Measurements from ENCODE around the gene MEF2D. TPM values are rescaled to one million over a fixed set of nuclear protein-coding genes. Genes with fewer than 3 reads are reported as not detected.

Gene MEF2D
- total RNA-seq (100 to 1,000 TPM in 2 of 5 experiments, 10 to 100 TPM in 3; 48.1 to 190 (median 67.7) TPM), polyA plus RNA-seq (10 to 100 TPM in 1 of 2 donors, 1 to 10 TPM in 1; 4.5 to 10.0 TPM), total RNA-seq (130 reads per million, percentile 88 among the genes with 10 or more reads in this experiment)

GRCh38 chr1:156500543-156500792, at the start of gene MEF2D:
Gene MEF2D (minus strand): TSS chr1:156500775. CDS start chr1:156483292, 17,483 bp downstream.
- DNase-seq (no peak), ATAC-seq (no peak)
- Mint-ChIP-seq H3K27ac (peak within 1 kb of the TSS; percentile 93 to 100 (median 99)), H3K27me3 (no peaks in the 10 kb centered on the region), H3K4me1 (peaks cover 55 to 75% (median 70%) of the 10 kb centered on the region in 7 donors), H3K4me3 (peak within 1 kb of the TSS; percentile 88 to 97 (median 92)), H3K9me3 (peaks cover 0 to 6% (median 0%) of the 10 kb centered on the region in 11 donors), H3K36me3 (peaks cover 0 to 22% (median 0%) of the 10 kb centered on the region in 5 donors)
- ChIA-PET CTCF (interaction anchor here (1.3 to 5.0 kb wide), 7 partner anchors 11 to 51 kb away, joined by 4 to 39 read pairs (median 5); no protein-coding TSS in a partner anchor), POLR2A (interaction anchor here (0.9 to 14.4 kb wide), 17 partner anchors 9 to 307 kb away, joined by 3 to 256 read pairs (median 8); partner anchors contain the start of genes ISG20L2, METTL25B, NAXE and PMF1)
- H3K27ac ChIP-seq (ENCODE audit: low read depth, low read length): peak within 1 kb of the TSS; percentile 99
- peaks cover 69 to 70% of the 10 kb centered on the region in 2 donors for H3K4me1 ChIP-seq (ENCODE audit: control insufficient read depth in 2 of 2, insufficient read depth in 2 of 2, low read length in 2 of 2)
- no peaks in the 10 kb centered on the region for H3K9me3 ChIP-seq (ENCODE audit: control insufficient read depth in 2 of 3, low read length in 3 of 3)
- no peaks in the 10 kb centered on the region for H3K27me3 ChIP-seq (ENCODE audit: control insufficient read depth in 2 of 2, insufficient read depth in 2 of 2, low read length in 2 of 2)
- peaks cover 0 to 6% (median 0%) of the 10 kb centered on the region in 3 experiments for H3K36me3 ChIP-seq (ENCODE audit: control insufficient read depth in 2 of 3, insufficient read depth in 3 of 3, low read length in 3 of 3)
- peak within 1 kb of the TSS; percentile 81 for H3K4me3 ChIP-seq (ENCODE audit: low read length)
- intact Hi-C loops (cut with micrococcal nuclease): loop anchor here (1.0 to 10.0 kb wide), 11 partner anchors 8 to 1496 kb away; partner anchors contain the start of genes GPATCH4 (in 1 of the 2), IQGAP3 (in 1 of the 2), ISG20L2 (in 1 of the 2) and LAMTOR2 (in 1 of the 2)

DNA sequence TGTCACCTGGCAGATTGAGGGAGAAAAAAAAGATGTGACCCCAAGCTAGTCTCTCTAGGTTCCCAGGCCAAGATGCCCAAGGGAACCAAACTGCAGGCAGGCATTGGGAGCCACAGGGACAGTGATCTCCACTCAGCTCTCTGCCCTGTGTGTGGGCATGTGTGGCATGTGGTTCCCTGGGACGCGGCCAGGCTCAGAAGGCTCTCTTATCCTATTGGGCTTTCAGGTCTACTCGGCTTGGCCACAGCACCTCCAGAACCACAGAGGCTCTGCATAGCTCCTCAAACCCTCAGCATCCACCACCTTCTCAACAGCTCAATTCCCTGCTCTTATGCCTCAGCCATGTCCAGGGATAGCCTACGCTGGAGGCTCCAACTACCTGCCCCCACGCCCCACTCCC, 49.8 kb upstream of the MEF2D start:
- Histone ChIP-seq H3K4me3 (ENCODE audit: low read length) (no peak overlapping the region), H3K27me3 (ENCODE audit: control insufficient read depth in 2 of 2, insufficient read depth in 2 of 2, low read length in 2 of 2) (no peaks in the 10 kb centered on the region), H3K9me3 (ENCODE audit: control insufficient read depth in 2 of 3, low read length in 3 of 3) (no peaks in the 10 kb centered on the region), H3K4me1 (ENCODE audit: control insufficient read depth in 2 of 2, insufficient read depth in 2 of 2, low read length in 2 of 2) (no peaks in the 10 kb centered on the region), H3K36me3 (ENCODE audit: control insufficient read depth in 2 of 3, insufficient read depth in 3 of 3, low read length in 3 of 3) (no peaks in the 10 kb centered on the region), H3K27ac (ENCODE audit: low read depth, low read length) (no peak overlapping the region)
- peaks cover 0 to 5% (median 4%) of the 10 kb centered on the region in 7 donors for H3K4me1 Mint-ChIP-seq
- ChIA-PET CTCF (no interaction called here), POLR2A (interaction anchor here (0.8 kb wide), 1 partner anchor 11 kb away, joined by 3 read pairs; no protein-coding TSS in a partner anchor)
- H3K4me3 Mint-ChIP-seq: no peak overlapping the region
- ATAC-seq (no peak), DNase-seq (no peak)
- H3K27ac Mint-ChIP-seq: peak overlapping the region in 1 of 9 donors; percentile 47
- H3K36me3 Mint-ChIP-seq: peaks cover 0 to 7% (median 0%) of the 10 kb centered on the region in 5 donors
- H3K9me3 Mint-ChIP-seq: no peaks in the 10 kb centered on the region
- intact Hi-C loops (cut with micrococcal nuclease): no loop called here
- no peaks in the 10 kb centered on the region for H3K27me3 Mint-ChIP-seq

DNA sequence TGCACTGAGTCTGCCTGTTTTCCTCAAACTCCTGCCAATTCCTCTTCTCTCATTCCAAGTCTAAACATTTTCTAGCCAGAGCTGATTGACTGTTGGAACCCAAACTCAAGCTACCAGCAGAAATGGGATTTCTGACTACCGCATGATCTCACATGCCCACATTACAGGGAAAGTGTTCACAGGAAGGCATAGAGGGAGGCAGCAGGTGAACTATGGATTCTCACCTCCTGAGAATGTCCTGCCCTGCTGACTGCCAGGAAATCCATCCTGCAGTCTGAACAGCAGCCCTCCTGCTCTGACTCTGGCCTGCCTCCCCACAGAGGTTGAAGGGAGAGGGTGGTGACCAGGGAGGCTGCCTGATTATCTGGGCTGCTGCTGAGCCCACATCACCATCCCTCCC, 49.3 kb upstream of the MEF2D start:
- Mint-ChIP-seq H3K4me1 (peaks cover 0 to 5% (median 4%) of the 10 kb centered on the region in 7 donors), H3K27me3 (no peaks in the 10 kb centered on the region), H3K27ac (peak overlapping the region in 1 of 9 donors; percentile 63), H3K36me3 (peaks cover 0 to 7% (median 0%) of the 10 kb centered on the region in 5 donors), H3K4me3 (no peak overlapping the region), H3K9me3 (no peaks in the 10 kb centered on the region)
- Histone ChIP-seq H3K27ac (ENCODE audit: low read depth, low read length) (no peak overlapping the region), H3K4me1 (ENCODE audit: control insufficient read depth in 2 of 2, insufficient read depth in 2 of 2, low read length in 2 of 2) (no peaks in the 10 kb centered on the region), H3K36me3 (ENCODE audit: control insufficient read depth in 2 of 3, insufficient read depth in 3 of 3, low read length in 3 of 3) (no peaks in the 10 kb centered on the region), H3K27me3 (ENCODE audit: control insufficient read depth in 2 of 2, insufficient read depth in 2 of 2, low read length in 2 of 2) (no peaks in the 10 kb centered on the region), H3K9me3 (ENCODE audit: control insufficient read depth in 2 of 3, low read length in 3 of 3) (no peaks in the 10 kb centered on the region), H3K4me3 (ENCODE audit: low read length) (no peak overlapping the region)
- ATAC-seq: no peak
- ChIA-PET POLR2A (interaction anchor here (0.8 kb wide), 1 partner anchor 11 kb away, joined by 3 read pairs; no protein-coding TSS in a partner anchor), CTCF (no interaction called here)
- intact Hi-C loops (cut with micrococcal nuclease): loop anchor here in 1 of 2 donors (2.0 kb wide), 1 partner anchor 69 kb away; no protein-coding TSS in a partner anchor
- no peak for DNase-seq

- no peak overlapping the region for H3K27ac ChIP-seq (ENCODE audit: low read depth, low read length)
Measured at GRCh38 chr1:156549390-156549789, 48.8 kb upstream of the MEF2D start.

GRCh38 chr1:156547982-156548381, 47.4 kb upstream of the MEF2D start:
- DNase-seq: no peak

More at GRCh38 chr1:156549390-156549789, 48.8 kb upstream of the MEF2D start:
- H3K4me1 Mint-ChIP-seq: peaks cover 0 to 5% (median 4%) of the 10 kb centered on the region in 7 donors
- Histone ChIP-seq H3K4me3 (ENCODE audit: low read length) (no peak overlapping the region), H3K4me1 (ENCODE audit: control insufficient read depth in 2 of 2, insufficient read depth in 2 of 2, low read length in 2 of 2) (no peaks in the 10 kb centered on the region), H3K27me3 (ENCODE audit: control insufficient read depth in 2 of 2, insufficient read depth in 2 of 2, low read length in 2 of 2) (no peaks in the 10 kb centered on the region), H3K36me3 (ENCODE audit: control insufficient read depth in 2 of 3, insufficient read depth in 3 of 3, low read length in 3 of 3) (no peaks in the 10 kb centered on the region), H3K9me3 (ENCODE audit: control insufficient read depth in 2 of 3, low read length in 3 of 3) (no peaks in the 10 kb centered on the region)
- no peak overlapping the region for H3K4me3 Mint-ChIP-seq
- peaks cover 0 to 7% (median 0%) of the 10 kb centered on the region in 5 donors for H3K36me3 Mint-ChIP-seq
- CTCF ChIA-PET: interaction anchor here (0.6 kb wide), 1 partner anchor 171 kb away, joined by 3 read pairs; no protein-coding TSS in a partner anchor
- H3K9me3 Mint-ChIP-seq: no peaks in the 10 kb centered on the region
- no peak overlapping the region for H3K27ac Mint-ChIP-seq
- POLR2A ChIA-PET: interaction anchor here (0.8 kb wide), 1 partner anchor 12 kb away, joined by 3 read pairs; no protein-coding TSS in a partner anchor
- no peak for ATAC-seq
- H3K27me3 Mint-ChIP-seq: no peaks in the 10 kb centered on the region
- intact Hi-C loops (cut with micrococcal nuclease): loop anchor here in 1 of 2 donors (2.0 kb wide), 1 partner anchor 69 kb away; no protein-coding TSS in a partner anchor
- no peak for DNase-seq

GRCh38 chr1:156547434-156547833, 46.9 kb upstream of the MEF2D start:
- intact Hi-C loops (cut with micrococcal nuclease): no loop called here
- ATAC-seq: no peak
- Histone ChIP-seq H3K4me1 (ENCODE audit: control insufficient read depth in 2 of 2, insufficient read depth in 2 of 2, low read length in 2 of 2) (no peaks in the 10 kb centered on the region), H3K27ac (ENCODE audit: low read depth, low read length) (no peak overlapping the region), H3K4me3 (ENCODE audit: low read length) (no peak overlapping the region), H3K27me3 (ENCODE audit: control insufficient read depth in 2 of 2, insufficient read depth in 2 of 2, low read length in 2 of 2) (no peaks in the 10 kb centered on the region), H3K36me3 (ENCODE audit: control insufficient read depth in 2 of 3, insufficient read depth in 3 of 3, low read length in 3 of 3) (no peaks in the 10 kb centered on the region), H3K9me3 (ENCODE audit: control insufficient read depth in 2 of 3, low read length in 3 of 3) (no peaks in the 10 kb centered on the region)
- Mint-ChIP-seq H3K27me3 (no peaks in the 10 kb centered on the region), H3K27ac (peak overlapping the region in 2 of 9 donors; percentile 8 to 60), H3K9me3 (no peaks in the 10 kb centered on the region), H3K36me3 (peaks cover 0 to 7% (median 0%) of the 10 kb centered on the region in 5 donors), H3K4me3 (no peak overlapping the region), H3K4me1 (peaks cover 0 to 6% (median 0%) of the 10 kb centered on the region in 7 donors)
- CTCF ChIA-PET: interaction anchor here (0.8 kb wide), 1 partner anchor 61 kb away, joined by 3 read pairs; no protein-coding TSS in a partner anchor
- POLR2A ChIA-PET: no interaction called here
- DNase-seq: no peak

More at GRCh38 chr1:156547982-156548381, 47.4 kb upstream of the MEF2D start:
- no peak for ATAC-seq
- no peak overlapping the region for H3K4me3 Mint-ChIP-seq
- Histone ChIP-seq H3K4me1 (ENCODE audit: control insufficient read depth in 2 of 2, insufficient read depth in 2 of 2, low read length in 2 of 2) (no peaks in the 10 kb centered on the region), H3K27ac (ENCODE audit: low read depth, low read length) (no peak overlapping the region), H3K27me3 (ENCODE audit: control insufficient read depth in 2 of 2, insufficient read depth in 2 of 2, low read length in 2 of 2) (no peaks in the 10 kb centered on the region), H3K36me3 (ENCODE audit: control insufficient read depth in 2 of 3, insufficient read depth in 3 of 3, low read length in 3 of 3) (no peaks in the 10 kb centered on the region), H3K4me3 (ENCODE audit: low read length) (no peak overlapping the region), H3K9me3 (ENCODE audit: control insufficient read depth in 2 of 3, low read length in 3 of 3) (no peaks in the 10 kb centered on the region)
- H3K27ac Mint-ChIP-seq: no peak overlapping the region
- no peaks in the 10 kb centered on the region for H3K9me3 Mint-ChIP-seq
- H3K4me1 Mint-ChIP-seq: peaks cover 0 to 4% (median 0%) of the 10 kb centered on the region in 7 donors
- CTCF ChIA-PET: interaction anchor here (0.8 kb wide), 1 partner anchor 61 kb away, joined by 3 read pairs; no protein-coding TSS in a partner anchor
- POLR2A ChIA-PET: no interaction called here
- H3K27me3 Mint-ChIP-seq: no peaks in the 10 kb centered on the region
- peaks cover 0 to 5% (median 0%) of the 10 kb centered on the region in 5 donors for H3K36me3 Mint-ChIP-seq
- intact Hi-C loops (cut with micrococcal nuclease): loop anchor here in 1 of 2 donors (2.0 kb wide), 1 partner anchor 67 kb away; no protein-coding TSS in a partner anchor
